ENCODE results near the gene PRR33.

Gene PRR33

GRCh38 chr11:1845561-1846452 lies 45.9 kb downstream of the PRR33 start:
- no peak for DNase-seq

GRCh38 chr11:1845095-1845429 lies 46.6 kb downstream of the PRR33 start:
- DNase-seq, result no peak

DNA sequence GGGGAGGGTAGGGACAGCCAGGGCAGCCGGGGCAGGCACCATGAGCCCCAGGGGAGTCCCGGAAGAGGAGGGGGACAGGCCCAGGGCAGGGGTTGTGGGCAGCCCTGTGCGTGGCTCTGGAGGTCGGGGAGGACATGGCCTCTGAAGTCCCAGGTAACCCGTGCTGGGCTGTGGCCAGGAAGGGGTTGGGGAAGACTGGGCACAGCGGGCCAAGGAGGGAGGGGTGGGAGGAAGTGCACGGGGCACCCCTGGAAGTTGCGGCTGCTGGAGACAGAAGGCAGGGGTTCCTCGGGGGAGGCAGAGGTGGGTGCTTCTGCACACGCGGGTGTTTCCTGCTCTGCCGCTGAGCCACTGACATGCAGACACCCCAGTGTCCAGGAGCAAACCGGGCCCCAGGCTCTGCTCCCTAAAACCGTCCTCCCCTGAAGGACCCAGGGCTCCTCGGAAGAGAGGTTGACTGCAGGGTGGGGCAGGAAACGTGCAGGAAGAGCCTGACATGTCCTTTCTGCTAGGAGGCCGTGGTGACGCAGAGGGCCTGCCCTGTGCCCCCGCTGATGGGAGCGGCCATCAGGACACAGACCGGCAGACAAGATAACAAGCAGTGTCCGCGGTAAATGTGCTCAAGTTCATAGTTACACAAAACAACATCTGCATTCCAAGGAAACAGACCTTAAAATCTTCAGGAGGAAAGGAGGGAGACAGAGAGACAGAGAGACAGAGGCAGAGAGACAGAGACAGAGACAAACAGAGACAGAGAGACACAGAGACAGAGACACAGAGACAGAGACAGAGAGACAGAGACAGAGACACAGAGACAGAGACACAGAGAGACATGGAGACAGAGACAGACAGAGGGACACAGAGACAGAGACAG lies 47.2 kb downstream of the PRR33 start:
- DNase-seq, result no peak

DNA sequence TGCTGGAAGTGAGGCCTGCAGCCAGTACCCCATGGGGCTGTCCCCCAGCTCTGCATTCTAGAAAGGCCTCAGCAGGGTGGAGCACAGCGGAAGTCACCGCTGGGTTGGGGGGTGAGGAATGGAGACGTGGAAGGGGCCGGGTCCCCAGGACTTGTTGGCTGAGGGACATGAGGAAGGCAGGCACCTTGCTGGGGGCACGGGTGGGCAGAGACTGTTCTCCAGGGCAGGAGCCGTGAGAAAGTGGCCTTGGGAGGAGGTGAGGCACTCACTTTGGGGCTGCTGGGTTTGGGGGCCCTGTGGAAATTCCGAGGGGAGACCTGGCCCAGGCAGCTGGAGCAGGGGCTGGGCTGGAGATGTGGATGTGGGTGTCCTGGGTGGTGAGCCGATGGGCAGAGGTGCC lies 47.9 kb downstream of the PRR33 start:
- DNase-seq, result no peak

DNA sequence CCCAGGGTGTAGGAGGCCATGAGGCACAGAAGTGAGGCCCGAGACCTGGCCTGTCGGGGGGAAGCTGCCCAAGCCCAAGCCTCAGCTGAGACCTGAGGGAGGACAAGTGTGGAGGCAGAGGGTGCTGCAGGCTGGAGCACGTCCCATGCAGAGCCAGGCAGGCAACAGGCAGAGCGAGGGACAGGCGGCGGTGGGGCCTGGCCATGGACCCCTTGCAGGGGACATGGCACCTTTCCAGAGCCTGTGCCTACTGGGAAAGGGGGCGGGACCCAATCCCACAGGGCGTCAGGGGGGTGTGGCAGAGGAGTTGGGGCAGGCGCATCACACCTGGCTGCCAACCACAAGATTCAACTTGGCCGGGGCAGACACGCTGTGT lies 48.6 kb downstream of the PRR33 start:
- no peak for DNase-seq

- no peak for DNase-seq
Observed at GRCh38 chr11:1842149-1843097, 49.3 kb downstream of the PRR33 start.

- DNase-seq, result no peak
Observed at GRCh38 chr11:1841511-1842148, 50.1 kb downstream of the PRR33 start.

- no peak for DNase-seq
Observed at GRCh38 chr11:1840780-1841480, 50.8 kb downstream of the PRR33 start.

- DNase-seq, result no peak
Observed at GRCh38 chr11:1839924-1840779, 51.5 kb downstream of the PRR33 start.

GRCh38 chr11:1839204-1839923 lies 52.3 kb downstream of the PRR33 start:
- DNase-seq, result no peak

DNA sequence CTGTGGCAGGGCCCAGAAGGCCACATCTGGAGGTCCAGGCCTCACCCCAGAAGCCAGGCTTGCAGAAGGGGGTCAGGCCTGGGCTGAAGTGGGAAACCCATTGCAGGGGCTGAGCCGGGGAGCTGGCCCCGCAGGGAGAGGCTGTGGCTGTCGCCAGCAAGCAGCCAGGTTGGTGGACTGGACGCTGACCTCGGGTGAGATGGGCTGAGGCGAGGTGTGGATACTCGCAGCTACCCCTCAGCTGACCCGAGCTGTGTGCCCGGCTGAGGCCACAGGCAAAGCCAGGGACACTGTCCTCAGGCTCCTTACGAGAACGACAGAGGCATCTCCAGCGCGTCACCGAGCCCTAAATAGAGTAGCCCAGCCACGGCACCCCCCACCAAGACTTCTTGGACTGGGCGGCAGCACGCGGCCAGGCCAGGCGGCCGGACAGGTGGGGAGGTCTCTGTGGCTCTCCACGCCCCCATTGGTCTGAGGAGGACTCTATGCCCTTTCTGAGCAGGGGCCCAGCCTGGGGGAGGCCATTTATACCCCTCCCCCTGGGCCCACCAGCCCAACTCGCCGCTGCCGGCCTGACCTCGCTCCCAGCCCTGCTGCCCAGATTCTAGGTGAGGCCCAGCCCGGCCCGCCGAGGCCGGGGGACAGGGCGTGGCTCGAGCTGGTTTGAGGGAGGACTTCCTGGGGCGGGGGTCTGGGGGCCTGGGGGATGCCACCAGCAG lies 53.1 kb downstream of the PRR33 start, which contains the start of gene TNNI2:
TSS of gene TNNI2 (plus strand) at position 556 of the 719 bp plus-strand sequence. CDS start 716 bp downstream, outside the sequence.
- no peak for DNase-seq
